ENCODE data around the gene SEMA4D. TPM values are rescaled to one million over a fixed set of nuclear protein-coding genes. Genes with fewer than 3 reads are reported as not detected.

SEMA4D gene
- total RNA-seq, 4 donors from 2014 or later, result 23.6 to 77.0 (median 41.3) TPM

DNA sequence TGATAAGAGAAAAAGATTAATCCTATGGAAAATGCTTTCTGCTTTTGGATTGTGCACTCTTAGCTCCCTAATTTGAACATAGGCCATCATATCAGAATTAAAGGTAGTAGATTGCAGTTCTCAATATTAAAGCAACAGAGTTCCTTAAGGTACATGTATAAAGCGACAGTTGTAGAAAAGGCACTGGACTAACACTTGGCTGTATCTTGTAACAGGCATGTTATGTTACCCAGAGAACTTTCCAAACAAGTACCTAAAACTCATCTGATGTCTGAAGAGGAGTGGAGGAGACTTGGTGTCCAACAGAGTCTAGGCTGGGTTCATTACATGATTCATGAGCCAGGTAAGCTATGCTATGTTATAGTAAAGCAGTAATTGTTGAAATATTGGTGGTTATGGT lies 183.0 kb downstream of the SEMA4D start:
- Histone ChIP-seq H3K4me1 (peaks cover 22 to 27% of the 10 kb centered on the region in 2 donors), H3K27me3 (no peaks in the 10 kb centered on the region), H3K9me3 (no peaks in the 10 kb centered on the region), H3K36me3 (no peaks in the 10 kb centered on the region), H3K4me3 (no peak overlapping the region), H3K27ac (no peak overlapping the region)
- intact Hi-C loops (cut with DNase I; ENCODE audit: low total_unique reads), result loop anchor here (5.0 to 10.0 kb wide), 4 partner anchors 37 to 1880 kb away; no protein-coding TSS in a partner anchor
- in situ Hi-C loops (cut with MboI; ENCODE audit: low sequenced_read_pairs in 4 of 4), result loop anchor here in 1 of 4 donors (25.0 kb wide), 1 partner anchor 797 kb away; no protein-coding TSS in a partner anchor
- TF ChIP-seq, protein P1, sequence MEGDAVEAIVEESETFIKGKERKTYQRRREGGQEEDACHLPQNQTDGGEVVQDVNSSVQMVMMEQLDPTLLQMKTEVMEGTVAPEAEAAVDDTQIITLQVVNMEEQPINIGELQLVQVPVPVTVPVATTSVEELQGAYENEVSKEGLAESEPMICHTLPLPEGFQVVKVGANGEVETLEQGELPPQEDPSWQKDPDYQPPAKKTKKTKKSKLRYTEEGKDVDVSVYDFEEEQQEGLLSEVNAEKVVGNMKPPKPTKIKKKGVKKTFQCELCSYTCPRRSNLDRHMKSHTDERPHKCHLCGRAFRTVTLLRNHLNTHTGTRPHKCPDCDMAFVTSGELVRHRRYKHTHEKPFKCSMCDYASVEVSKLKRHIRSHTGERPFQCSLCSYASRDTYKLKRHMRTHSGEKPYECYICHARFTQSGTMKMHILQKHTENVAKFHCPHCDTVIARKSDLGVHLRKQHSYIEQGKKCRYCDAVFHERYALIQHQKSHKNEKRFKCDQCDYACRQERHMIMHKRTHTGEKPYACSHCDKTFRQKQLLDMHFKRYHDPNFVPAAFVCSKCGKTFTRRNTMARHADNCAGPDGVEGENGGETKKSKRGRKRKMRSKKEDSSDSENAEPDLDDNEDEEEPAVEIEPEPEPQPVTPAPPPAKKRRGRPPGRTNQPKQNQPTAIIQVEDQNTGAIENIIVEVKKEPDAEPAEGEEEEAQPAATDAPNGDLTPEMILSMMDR (IDR thresholded peaks at IDR 0.05 in 4 of 5, conservative IDR thresholded peaks at IDR 0.05 in 1 of 5), result no peak
- TF ChIP-seq POLR2A (IDR thresholded peaks at IDR 0.05), result no peak
- ATAC-seq (no peak), DNase-seq (no peak)

DNA sequence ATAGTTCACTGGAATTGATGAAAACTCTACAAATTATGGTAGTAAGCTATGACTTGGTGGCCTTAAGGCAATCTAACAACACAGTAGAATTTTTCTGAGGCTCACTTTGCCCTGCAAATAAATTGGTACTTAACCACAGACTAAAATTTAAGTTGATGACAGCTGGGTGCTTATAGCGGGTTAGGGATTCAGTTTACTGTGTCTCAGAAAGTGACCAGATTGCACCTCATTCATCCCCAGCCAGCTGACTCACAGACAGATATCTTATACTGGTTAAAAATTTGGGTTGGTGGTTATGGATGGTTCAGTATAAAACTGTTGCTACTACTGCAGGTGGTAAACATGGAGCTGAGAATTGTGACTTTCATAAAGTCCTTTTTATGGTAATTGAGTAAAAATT lies 184.1 kb downstream of the SEMA4D start:
- ATAC-seq (no peak), DNase-seq (no peak)
- in situ Hi-C loops (cut with MboI; ENCODE audit: low sequenced_read_pairs in 4 of 4), result loop anchor here in 1 of 4 donors (25.0 kb wide), 1 partner anchor 798 kb away; no protein-coding TSS in a partner anchor
- no peaks in the 10 kb centered on the region for H3K9me3 ChIP-seq
- no peaks in the 10 kb centered on the region for H3K36me3 ChIP-seq
- no peak overlapping the region for H3K27ac ChIP-seq
- intact Hi-C loops (cut with DNase I; ENCODE audit: low total_unique reads), result loop anchor here (10.0 kb wide), 3 partner anchors 561 to 1881 kb away; no protein-coding TSS in a partner anchor
- TF ChIP-seq, protein P1 (IDR thresholded peaks at IDR 0.05 in 4 of 5, conservative IDR thresholded peaks at IDR 0.05 in 1 of 5), result no peak
- TF ChIP-seq POLR2A (IDR thresholded peaks at IDR 0.05), result no peak
- no peak overlapping the region for H3K4me3 ChIP-seq
- peaks cover 24 to 31% of the 10 kb centered on the region in 2 donors for H3K4me1 ChIP-seq
- no peaks in the 10 kb centered on the region for H3K27me3 ChIP-seq

DNA sequence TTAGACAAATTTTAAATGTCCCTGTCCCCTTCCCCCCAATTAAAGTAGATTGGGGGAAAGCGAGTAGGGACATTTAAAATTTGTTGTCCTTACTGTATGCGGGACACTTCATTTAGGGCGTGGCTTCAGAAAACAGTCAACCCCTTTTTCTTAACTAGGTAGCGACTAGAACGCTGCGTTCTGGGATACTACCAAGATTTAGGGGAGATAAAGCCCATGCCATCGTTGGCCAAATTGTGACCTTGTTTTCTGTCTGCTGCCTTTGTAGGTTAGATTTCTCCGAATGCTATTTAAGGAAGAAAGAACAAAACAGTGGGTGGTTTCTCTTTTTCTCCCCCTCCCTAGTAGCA lies 185.7 kb downstream of the SEMA4D start:
- no peak for DNase-seq
- Histone ChIP-seq H3K4me1 (peaks cover 24 to 26% of the 10 kb centered on the region in 2 donors), H3K9me3 (no peaks in the 10 kb centered on the region), H3K27me3 (no peaks in the 10 kb centered on the region), H3K36me3 (no peaks in the 10 kb centered on the region), H3K4me3 (peak overlapping the region in 1 of 4 donors; percentile 76), H3K27ac (no peak overlapping the region)
- TF ChIP-seq, protein P1 (IDR thresholded peaks at IDR 0.05 in 4 of 5, conservative IDR thresholded peaks at IDR 0.05 in 1 of 5), result no peak
- TF ChIP-seq POLR2A (IDR thresholded peaks at IDR 0.05), result no peak
- in situ Hi-C loops (cut with MboI; ENCODE audit: low sequenced_read_pairs in 4 of 4), result loop anchor here in 1 of 4 donors (25.0 kb wide), 1 partner anchor 800 kb away; no protein-coding TSS in a partner anchor
- ATAC-seq, result no peak
- intact Hi-C loops (cut with DNase I; ENCODE audit: low total_unique reads), result loop anchor here (10.0 kb wide), 3 partner anchors 563 to 1883 kb away; no protein-coding TSS in a partner anchor

DNA sequence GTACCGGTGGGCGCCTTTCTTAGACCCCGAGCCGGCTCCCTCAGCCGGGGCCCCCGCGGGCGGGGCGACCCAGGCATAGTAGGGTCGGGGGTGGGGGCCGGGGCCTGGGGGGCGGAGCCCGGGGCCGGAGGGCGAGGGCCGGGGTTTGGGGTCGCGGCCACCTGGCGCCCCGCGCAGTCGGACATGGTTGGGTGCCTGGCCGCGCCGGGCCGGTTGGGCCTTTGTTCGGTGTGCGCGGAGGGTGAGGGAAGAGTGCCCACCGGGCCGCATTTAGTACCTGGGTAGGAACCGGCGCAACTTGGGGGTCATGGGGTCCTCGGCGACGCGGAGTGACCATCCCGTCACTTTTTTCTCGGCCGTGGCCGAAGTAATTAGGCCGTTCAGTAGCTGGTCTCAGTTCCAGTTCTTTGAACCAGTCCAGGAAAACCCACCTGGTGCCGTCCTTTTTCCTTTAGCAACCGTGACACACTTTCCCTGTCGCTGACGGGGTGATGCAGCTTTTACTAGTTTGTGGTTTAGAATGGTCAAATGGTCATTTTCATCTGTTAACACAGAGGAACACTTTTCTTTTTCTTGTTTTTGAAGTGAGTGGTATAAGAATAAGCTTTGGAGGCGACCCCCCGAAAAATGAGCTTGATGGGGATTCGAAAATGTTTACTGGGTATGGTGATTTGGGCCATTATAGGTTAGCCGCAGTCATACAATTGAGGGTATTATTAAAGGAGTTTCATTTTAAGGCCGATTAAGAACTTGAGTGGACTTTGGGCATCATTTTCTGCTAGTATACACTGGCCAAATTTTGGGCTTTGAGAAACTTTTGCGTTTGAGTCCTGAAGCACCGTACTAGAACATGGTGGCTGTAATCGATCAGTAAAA lies 186.3 kb downstream of the SEMA4D start:
- in situ Hi-C loops (cut with MboI; ENCODE audit: low sequenced_read_pairs in 4 of 4) (loop anchor here in 1 of 4 donors (25.0 kb wide), 1 partner anchor 801 kb away; no protein-coding TSS in a partner anchor), intact Hi-C loops (cut with DNase I; ENCODE audit: low total_unique reads) (loop anchor here (2.0 to 10.0 kb wide), 4 partner anchors 187 to 1883 kb away; partner anchors contain the start of gene SEMA4D)
- DNase-seq (no peak), ATAC-seq (no peak)
- peaks cover 24 to 26% of the 10 kb centered on the region in 2 donors for H3K4me1 ChIP-seq
- H3K27me3 ChIP-seq, result no peaks in the 10 kb centered on the region
- H3K9me3 ChIP-seq, result no peaks in the 10 kb centered on the region
- peak overlapping the region; percentile 66 to 82 (median 74) for H3K4me3 ChIP-seq
- peak overlapping the region; percentile 73 to 95 (median 78) for H3K27ac ChIP-seq
- H3K36me3 ChIP-seq, result no peaks in the 10 kb centered on the region
- TF ChIP-seq, protein P1 (IDR thresholded peaks at IDR 0.05 in 4 of 5, conservative IDR thresholded peaks at IDR 0.05 in 1 of 5), result no peak
- TF ChIP-seq POLR2A (IDR thresholded peaks at IDR 0.05), result no peak

Small RNA genes within 50 kb of the gene (microRNA-seq; reads per million reads assigned to microRNA genes)
- 0 reads per million in 2 donors for gene MIR3153 (ENCODE audit: borderline replicate concordance in 2 of 2)

Other genes with a start within 250 kb of the SEMA4D start
- gene CKS2, start 186.9 kb downstream of the SEMA4D start, total RNA-seq, result 10 to 100 TPM in 1 of 4 donors, 1 to 10 TPM in 3; 6.5 to 13.2 (median 6.9) TPM
- 10 to 100 TPM; 40.2 to 70.8 (median 54.9) TPM for gene SECISBP2, start 179.6 kb downstream of the SEMA4D start, total RNA-seq
- gene GADD45G, start 106.9 kb upstream of the SEMA4D start, total RNA-seq, result 100 to 1,000 TPM in 3 of 4 donors, 10 to 100 TPM in 1; 84.6 to 154 (median 117) TPM

Data from gastrocnemius medialis (tissue), 4 donors.